Measurements from ENCODE around the gene CAMKV. TPM values are rescaled to one million over a fixed set of nuclear protein-coding genes. Genes with fewer than 3 reads are reported as not detected.

The CAMKV gene
- total and polyA plus RNA-seq, 2 of the 8 experiments (the other 6 are each of a cell fraction or from before 2014, with no cell fraction given): 56.3 to 66.4 TPM

DNA sequence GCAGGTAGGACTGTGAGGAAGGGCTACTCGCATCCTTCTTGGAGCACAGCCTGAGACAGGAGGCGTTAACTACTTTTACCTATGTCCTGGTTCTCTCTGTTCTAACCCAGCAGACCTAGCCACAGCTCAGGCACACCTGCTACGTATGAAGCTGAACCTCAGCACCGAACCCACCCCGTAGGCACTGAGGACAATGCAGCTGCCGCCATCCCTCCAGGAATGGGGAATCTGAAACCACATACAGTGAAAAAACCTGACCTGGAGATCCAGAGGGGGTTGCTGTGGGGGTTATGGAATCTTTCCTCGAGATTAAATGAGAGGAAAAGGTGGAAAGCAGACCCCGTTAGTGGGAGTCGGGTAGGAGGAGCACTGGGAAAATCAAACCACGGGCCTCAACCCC lies 19.6 kb upstream of the CAMKV start:
- no peak for FAIRE-seq
- Histone ChIP-seq H3K27ac (ENCODE audit: low read depth, low read length) (no peak overlapping the region), H3K4ac (replicated peaks; ENCODE audit: insufficient read length, low read depth, low read length) (no peak overlapping the region), H3K4me3 (ENCODE audit: extremely low read depth in 1 of 4, insufficient read depth in 2 of 4, low read depth in 3 of 4, low read length in 4 of 4) (no peak overlapping the region), H3K36me3 (ENCODE audit: control insufficient read depth in 2 of 4, insufficient read depth in 4 of 4, low read length in 3 of 4) (no peaks in the 10 kb centered on the region), H3K18ac (ENCODE audit: extremely low read depth, low read length) (no peak overlapping the region), H3K4me1 (replicated peaks in 1 of 4; ENCODE audit: control insufficient read depth in 3 of 4, insufficient read depth in 4 of 4, low read length in 3 of 4) (peaks cover 0 to 2% (median 0%) of the 10 kb centered on the region in 4 experiments; a peak in 1 of 7 replicates), H3K23ac (ENCODE audit: insufficient read length) (no peak overlapping the region), H2BK5ac (ENCODE audit: low read depth, low read length) (no peak overlapping the region), H3K14ac (ENCODE audit: insufficient read length) (no peak overlapping the region), H3K9me3 (ENCODE audit: insufficient read depth in 2 of 2, low read depth in 1 of 2, low read length in 1 of 2) (no peaks in the 10 kb centered on the region), H2BK20ac (ENCODE audit: low read length) (no peak overlapping the region), H4K20me1 (replicated peaks in 1 of 2; ENCODE audit: control insufficient read depth in 1 of 2, insufficient read depth in 2 of 2, low read length in 2 of 2) (no peaks in the 10 kb centered on the region), H3K9ac (replicated peaks in 1 of 4; ENCODE audit: extremely low read depth in 1 of 4, low read depth in 3 of 4, low read length in 3 of 4) (no peak overlapping the region; a peak in 1 of 7 replicates), H3K23me2 (ENCODE audit: low read depth, low read length) (no peaks in the 10 kb centered on the region), H3K27me3 (replicated peaks in 1 of 4; ENCODE audit: control insufficient read depth in 3 of 4, extremely low read depth in 1 of 4, insufficient read depth in 3 of 4, low read length in 3 of 4) (no peaks in the 10 kb centered on the region), H2BK15ac (ENCODE audit: low read length) (no peak overlapping the region), H3K4me2 (ENCODE audit: insufficient read depth in 1 of 2, low read depth in 2 of 2, low read length in 2 of 2) (peak overlapping the region in 1 of 2 experiments; percentile 21; a peak in 1 of 4 replicates), H4K5ac (ENCODE audit: insufficient read length, low read depth, low read length) (no peak overlapping the region), H2BK120ac (replicated peaks; ENCODE audit: low read depth, low read length) (no peak overlapping the region), H2AK5ac (ENCODE audit: low read depth, low read length) (no peak overlapping the region), H3K79me2 (ENCODE audit: control insufficient read depth in 1 of 2, insufficient read depth in 2 of 2, low read length in 2 of 2) (no peaks in the 10 kb centered on the region), H2BK12ac (ENCODE audit: low read depth, low read length) (no peak overlapping the region), H2AFZ (ENCODE audit: low read length) (no peak overlapping the region), H3K79me1 (ENCODE audit: low read depth, low read length) (no peaks in the 10 kb centered on the region), H4K8ac (ENCODE audit: extremely low read depth, insufficient read depth, low read length) (no peak overlapping the region), H3K56ac (replicated peaks; ENCODE audit: insufficient read length, low read depth, low read length) (no peak overlapping the region), H4K91ac (replicated peaks; ENCODE audit: insufficient read length, low read length) (no peak overlapping the region)
- 86% methylated on average over 10 of the region's 10 CpGs; no CpG with 5 or more reads in 1 of the 2 experiments for WGBS, 2 experiments (ENCODE audit: extremely low coverage in 1 of 2, insufficient coverage in 1 of 2, insufficient read length in 1 of 2, insufficient replicate concordance in 2 of 2, low coverage in 1 of 2, low lambda C conversion rate in 2 of 2, missing lambda C conversion rate in 1 of 2)
- DNase-seq (ENCODE audit: low read depth in 1 of 2, low spot score in 2 of 2): no peak
- ChIA-PET CTCF (ENCODE audit: partially characterized antibody) (interaction anchor here (0.7 to 3.7 kb wide), 6 partner anchors 11 to 208 kb away, joined by 3 to 12 read pairs (median 4); no protein-coding TSS in a partner anchor), POLR2A (ENCODE audit: partially characterized antibody) (interaction anchor here (1.2 to 4.1 kb wide), 5 partner anchors 8 to 86 kb away, joined by 3 to 16 read pairs (median 5); partner anchors contain the start of gene INKA1)
- TF ChIP-seq, protein P1, sequence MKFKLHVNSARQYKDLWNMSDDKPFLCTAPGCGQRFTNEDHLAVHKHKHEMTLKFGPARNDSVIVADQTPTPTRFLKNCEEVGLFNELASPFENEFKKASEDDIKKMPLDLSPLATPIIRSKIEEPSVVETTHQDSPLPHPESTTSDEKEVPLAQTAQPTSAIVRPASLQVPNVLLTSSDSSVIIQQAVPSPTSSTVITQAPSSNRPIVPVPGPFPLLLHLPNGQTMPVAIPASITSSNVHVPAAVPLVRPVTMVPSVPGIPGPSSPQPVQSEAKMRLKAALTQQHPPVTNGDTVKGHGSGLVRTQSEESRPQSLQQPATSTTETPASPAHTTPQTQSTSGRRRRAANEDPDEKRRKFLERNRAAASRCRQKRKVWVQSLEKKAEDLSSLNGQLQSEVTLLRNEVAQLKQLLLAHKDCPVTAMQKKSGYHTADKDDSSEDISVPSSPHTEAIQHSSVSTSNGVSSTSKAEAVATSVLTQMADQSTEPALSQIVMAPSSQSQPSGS (IDR thresholded peaks at IDR 0.05; ENCODE audit: low read length): no peak
- TF ChIP-seq EZH2 (IDR thresholded peaks at IDR 0.05; ENCODE audit: low read depth, low read length, severe bottlenecking) (no peak), EGR1 (IDR thresholded peaks at IDR 0.05; ENCODE audit: borderline replicate concordance, low read depth, low read length) (no peak), FOSL1 (IDR thresholded peaks at IDR 0.05; ENCODE audit: insufficient read depth, low read depth, low read length) (no peak), PHF8 (conservative IDR thresholded peaks at IDR 0.05; ENCODE audit: low read depth, low read length) (no peak), BRCA1 (IDR thresholded peaks at IDR 0.05; ENCODE audit: low read depth, low read length) (no peak), TEAD4 (IDR thresholded peaks at IDR 0.05; ENCODE audit: low read depth, low read length) (no peak), SAP30 (IDR thresholded peaks at IDR 0.05; ENCODE audit: insufficient read depth, insufficient replicate concordance, low read length) (no peak), KDM5A (IDR thresholded peaks at IDR 0.05; ENCODE audit: low read length) (no peak), CTBP2 (IDR thresholded peaks at IDR 0.05; ENCODE audit: borderline replicate concordance, insufficient read depth, insufficient read length, low read length) (no peak), RNF2 (IDR thresholded peaks at IDR 0.05; ENCODE audit: borderline replicate concordance, low read depth, low read length, missing control alignments, poor library complexity, severe bottlenecking) (no peak)
